HS-27A (cell line): ENCODE results near the gene CECR2.
"Not testable (repeated sequence)": the region's sequence is repeated elsewhere in the genome, so short reads cannot be mapped to it uniquely, and the experiment has no call there.

Experiments
- DNase-seq: peaks from one replicate; pipeline ENCODE4 v3.0.0-alpha.2; 2012; ENCODE audit warnings: low read depth, missing footprints

CECR2 gene

DNA sequence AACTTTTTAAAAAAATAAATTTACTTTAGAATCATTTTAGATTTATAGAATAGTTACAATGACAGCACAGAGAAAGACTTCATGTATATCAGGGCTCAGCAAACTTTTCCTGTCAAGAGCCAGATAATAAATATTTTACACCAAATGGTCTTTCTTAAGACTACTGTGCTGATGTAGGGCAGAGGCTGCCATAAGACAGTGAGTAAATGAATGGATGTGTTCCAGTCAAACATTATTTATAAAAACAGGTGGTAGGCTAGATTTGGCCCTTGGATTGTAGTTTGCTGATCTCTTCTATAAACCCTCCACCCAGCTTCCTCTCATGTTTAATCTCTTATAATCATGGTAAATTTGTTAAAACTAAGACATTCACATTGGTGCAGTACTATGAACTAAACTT, 33.0 kb downstream of the CECR2 start:
- no peak for DNase-seq

GRCh38 chr22:17403906-17404305, 34.6 kb downstream of the CECR2 start:
- DNase-seq: no peak

DNA sequence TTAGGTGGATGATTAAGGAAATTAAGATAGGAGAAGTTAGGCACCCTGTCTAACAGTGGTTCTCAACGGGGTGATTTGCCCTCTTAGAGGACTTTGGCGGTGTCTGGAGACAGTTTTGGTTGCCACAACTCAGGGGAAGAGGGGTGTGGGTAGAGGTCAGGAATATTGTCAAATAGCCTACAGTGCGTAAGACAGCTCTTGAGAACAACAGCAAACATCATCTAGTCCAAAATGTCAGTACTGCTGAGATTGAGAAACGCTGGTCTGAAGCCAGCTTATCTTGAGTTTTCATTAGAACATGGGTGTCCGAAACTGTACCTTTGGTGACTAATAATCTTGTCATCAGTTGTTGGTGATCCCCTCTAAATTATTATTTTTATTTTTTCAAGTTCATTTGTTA, 38.4 kb downstream of the CECR2 start:
- DNase-seq: no peak

DNA sequence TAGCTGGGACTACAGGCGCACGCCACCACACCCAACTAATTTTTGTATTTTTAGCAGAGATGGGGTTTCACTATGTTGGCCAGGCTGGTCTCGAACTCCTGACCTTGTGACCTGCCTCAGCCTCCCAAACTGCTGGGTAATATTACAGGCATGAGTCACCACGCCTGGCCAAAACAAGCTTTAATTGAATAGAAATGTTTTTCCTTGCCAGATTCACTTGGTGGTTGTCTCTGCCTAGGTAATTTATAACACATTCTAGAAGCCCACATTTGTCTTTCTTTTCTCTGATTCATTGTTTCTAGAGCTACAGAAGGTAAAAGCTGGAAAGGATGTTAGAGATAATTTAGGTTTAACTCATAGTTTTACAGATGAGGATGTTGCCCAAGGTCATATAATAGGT, 41.3 kb downstream of the CECR2 start:
- no peak for DNase-seq

- DNase-seq: no peak
Measured at GRCh38 chr22:17411213-17411612, 42.0 kb downstream of the CECR2 start.

- no peak for DNase-seq
Measured at GRCh38 chr22:17412232-17412631, 43.0 kb downstream of the CECR2 start.

DNA sequence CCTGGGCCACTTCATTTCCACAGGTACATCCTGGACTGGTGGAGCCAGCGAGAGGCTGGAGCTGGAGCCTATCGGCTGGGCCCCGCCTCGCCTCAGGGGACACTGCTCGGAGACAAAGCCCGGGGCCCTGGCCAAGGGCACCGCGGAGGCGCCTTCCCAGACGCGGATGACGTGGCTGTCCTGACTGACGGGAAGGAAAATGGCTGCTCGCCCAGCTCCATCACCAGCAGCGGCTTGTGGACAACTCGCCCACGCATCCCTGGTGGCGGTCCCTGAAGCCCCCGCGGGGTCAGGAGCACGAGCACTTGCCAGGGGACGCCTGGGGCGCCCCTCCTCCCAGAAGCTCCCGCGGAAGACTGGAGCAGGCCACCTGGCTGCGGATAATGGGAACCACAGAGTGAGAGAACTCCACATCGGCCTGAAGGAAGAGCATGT, 49.6 kb downstream of the CECR2 start:
- no peak for DNase-seq

DNA sequence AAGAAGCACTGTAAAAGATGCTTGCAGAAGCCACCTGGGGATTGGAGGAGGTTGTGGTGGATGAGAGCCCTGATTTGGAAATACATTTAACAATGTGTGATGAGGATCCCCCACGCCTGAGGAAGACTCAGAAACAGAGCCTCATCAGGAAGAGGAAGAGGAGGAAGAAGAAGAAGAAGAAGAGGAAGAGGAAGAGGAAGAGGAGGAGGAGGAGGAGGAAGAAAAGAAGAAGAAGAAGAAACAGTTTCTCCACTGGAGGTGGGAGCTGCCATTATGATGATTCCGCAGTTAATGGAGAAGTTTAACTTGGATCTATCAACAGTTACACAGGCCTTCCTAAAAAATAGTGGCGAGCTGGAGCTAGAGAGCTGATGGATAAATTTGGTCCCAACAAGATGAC, 50.1 kb downstream of the CECR2 start:
- DNase-seq: no peak

- no peak for DNase-seq
Measured at GRCh38 chr22:17422736-17423343, 53.6 kb downstream of the CECR2 start.

DNA sequence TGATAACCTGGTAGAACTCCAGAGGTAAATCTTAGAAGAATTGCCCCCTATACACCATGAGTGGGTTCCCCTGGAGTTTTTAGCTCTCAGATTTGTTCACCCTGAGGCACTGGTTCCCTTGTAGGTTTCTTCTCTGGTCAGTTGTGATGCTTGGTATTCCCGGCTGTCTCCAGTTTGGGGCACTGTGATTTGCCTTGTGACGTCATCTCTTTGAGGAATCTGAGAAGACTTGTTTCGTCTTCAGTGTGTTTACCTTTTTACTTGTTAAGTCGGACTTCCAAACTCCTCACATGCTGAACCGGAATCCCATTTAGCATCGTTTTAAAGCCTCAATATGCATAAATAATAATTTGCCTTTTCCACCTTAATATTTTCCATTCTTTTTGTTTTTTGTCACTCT, 54.4 kb downstream of the CECR2 start:
- no peak for DNase-seq

- DNase-seq: not testable (repeated sequence)
Measured at GRCh38 chr22:17427528-17427927, 58.3 kb downstream of the CECR2 start.

DNA sequence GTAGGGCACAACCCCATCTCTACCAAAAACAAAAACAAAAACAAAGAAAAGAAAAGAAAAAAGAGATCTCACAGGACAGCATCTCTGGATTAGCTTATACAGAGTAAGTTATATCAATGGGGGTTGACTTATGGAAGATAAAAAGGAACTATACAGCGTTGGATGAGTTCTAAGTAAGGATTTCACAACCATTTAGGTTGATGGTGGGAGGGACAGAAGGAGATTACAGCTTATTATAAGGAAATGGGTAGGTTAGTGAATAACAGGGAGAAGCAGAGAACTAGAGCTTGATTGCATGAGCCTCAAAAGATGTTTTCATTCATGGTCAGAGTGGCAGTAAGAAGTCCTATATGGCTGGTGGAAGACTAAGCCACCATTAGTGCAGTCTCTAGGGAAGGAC, 60.3 kb downstream of the CECR2 start:
- no peak for DNase-seq

- no peak for DNase-seq
Measured at GRCh38 chr22:17430412-17430811, 61.2 kb downstream of the CECR2 start.

- no peak for DNase-seq
Measured at GRCh38 chr22:17431179-17431578, 61.9 kb downstream of the CECR2 start.

GRCh38 chr22:17434856-17435255, 65.6 kb downstream of the CECR2 start:
- no peak for DNase-seq

DNA sequence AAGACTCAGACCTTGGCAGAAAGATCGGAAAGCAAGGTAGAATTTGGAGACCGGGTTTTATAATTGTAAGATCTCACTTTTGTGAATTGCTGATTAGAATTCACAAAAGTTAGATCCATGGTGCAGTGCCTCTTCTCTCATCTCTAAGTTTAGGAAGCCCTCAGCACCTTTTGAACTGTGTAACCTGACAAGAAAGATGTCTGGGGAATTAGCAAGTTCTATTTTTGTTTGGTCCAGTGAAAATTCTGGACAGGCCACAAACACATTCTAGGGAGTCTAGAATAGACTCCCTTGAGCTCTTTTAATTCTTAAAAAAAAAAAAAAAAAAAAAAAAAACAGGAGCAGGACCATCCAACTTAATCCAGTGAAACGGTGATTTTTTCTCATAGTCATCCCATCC, 66.1 kb downstream of the CECR2 start:
- no peak for DNase-seq

DNA sequence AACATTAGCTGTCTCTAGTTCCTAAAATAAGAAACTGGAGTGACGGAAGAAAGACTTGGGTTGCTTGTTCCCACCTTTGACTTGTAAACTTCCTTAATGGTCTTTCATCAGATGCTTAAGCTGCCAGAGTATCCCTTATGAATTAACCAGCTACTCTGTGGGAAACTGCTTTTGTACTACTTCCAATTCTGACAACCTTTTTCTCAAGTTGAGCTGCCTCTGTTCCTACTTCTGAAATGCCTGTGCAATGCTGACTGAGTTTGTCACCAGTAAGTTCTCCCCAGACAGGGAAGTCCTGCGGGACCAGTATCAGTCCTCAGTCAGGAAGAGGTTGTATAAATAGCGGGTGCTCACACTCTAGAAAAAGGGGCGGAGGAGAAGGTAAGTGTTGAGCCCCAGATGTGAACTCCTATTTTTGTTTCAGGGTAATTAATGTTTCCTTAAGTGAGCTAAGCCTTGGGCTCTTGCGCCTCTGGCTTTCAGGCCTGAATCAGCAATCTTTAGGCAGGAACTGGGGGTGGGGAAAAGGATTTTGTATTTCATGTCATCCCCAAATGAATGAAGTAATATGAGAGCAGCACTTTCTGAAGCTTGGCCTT, 67.2 kb downstream of the CECR2 start:
- DNase-seq: no peak

GRCh38 chr22:17436981-17437412, 67.7 kb downstream of the CECR2 start:
- no peak for DNase-seq

DNA sequence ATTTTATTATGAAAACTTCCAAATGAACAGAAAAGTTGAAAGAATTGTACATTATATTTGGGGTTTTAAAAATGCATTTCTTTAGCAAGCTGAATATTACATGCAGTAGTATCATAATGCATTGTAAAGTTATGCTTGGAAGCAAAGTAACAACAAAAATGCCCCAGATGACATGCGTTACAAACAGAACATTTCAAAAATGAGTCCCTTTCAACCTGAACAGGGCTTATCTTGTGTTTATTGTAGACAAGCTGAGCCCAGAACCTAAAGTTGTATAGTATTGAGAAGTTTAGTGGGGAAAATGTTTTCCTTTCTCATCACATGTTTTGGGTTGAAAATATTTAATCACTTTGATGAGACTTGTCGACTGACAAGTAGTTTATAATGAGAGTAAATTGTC, 68.8 kb downstream of the CECR2 start:
- DNase-seq: no peak

DNA sequence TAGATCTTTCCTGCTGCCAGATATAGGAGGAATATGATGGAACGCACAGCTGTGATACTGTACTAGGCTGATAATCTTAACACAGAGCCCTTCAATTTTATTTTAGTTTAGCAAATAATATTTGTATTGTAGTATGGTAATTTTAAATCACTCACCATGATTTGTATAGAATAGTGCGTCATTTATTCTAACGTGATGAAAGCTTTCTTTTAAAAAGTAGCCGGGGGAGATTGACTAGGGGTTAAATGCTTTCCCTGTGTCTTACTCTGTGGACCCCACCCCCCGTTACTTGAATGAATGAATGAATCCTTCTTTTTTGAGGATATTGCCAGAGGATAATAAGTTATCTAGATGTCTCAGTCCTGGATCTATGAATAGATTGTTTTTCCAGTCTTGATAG, 72.1 kb downstream of the CECR2 start:
- no peak for DNase-seq

GRCh38 chr22:17443405-17444203, 74.3 kb downstream of the CECR2 start:
- DNase-seq: no peak

DNA sequence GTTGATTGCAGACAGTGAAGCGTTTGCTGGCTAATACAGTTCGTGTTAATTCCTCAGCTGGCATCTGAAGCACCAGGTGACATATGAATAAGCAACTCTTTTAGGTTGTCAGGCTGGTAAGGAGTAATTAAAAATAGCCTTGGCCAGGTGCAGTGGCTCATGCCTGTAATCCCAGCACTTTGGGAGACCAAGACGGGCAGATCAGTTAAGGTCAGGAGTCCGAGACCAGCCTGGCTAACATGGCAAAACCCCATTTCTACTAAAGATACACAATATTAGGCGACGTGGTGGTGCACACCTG, 74.9 kb downstream of the CECR2 start:
- no peak for DNase-seq

- DNase-seq: no peak
Measured at GRCh38 chr22:17446698-17447097, 77.4 kb downstream of the CECR2 start.

- no peak for DNase-seq
Measured at GRCh38 chr22:17451316-17451715, 82.1 kb downstream of the CECR2 start.
